HG03469 (cell line): ENCODE results near the gene MYO18B.

Experiments
- ATAC-seq: cut with Tn5 transposase; IDR thresholded peaks from one replicate; pipeline ENCODE4 v1.9.1; 2021; ENCODE audit warnings: mild to moderate bottlenecking, moderate library complexity, moderate number of reproducible peaks; ENCODE audit not compliant: unreplicated experiment

MYO18B gene

GRCh38 chr22:25711491-25711890 lies 30.5 kb upstream of the MYO18B start:
- ATAC-seq, result no peak

GRCh38 chr22:25712661-25713400 lies 29.2 kb upstream of the MYO18B start:
- no peak for ATAC-seq

GRCh38 chr22:25714070-25714469 lies 27.9 kb upstream of the MYO18B start:
- no peak for ATAC-seq

- ATAC-seq, result no peak
Observed at GRCh38 chr22:25714739-25715138, 27.2 kb upstream of the MYO18B start.

GRCh38 chr22:25716637-25717036 lies 25.4 kb upstream of the MYO18B start:
- ATAC-seq, result no peak

GRCh38 chr22:25718135-25718840 lies 23.7 kb upstream of the MYO18B start:
- ATAC-seq, result no peak

- ATAC-seq, result no peak
Observed at GRCh38 chr22:25722223-25722622, 19.8 kb upstream of the MYO18B start.

GRCh38 chr22:25722626-25723025 lies 19.4 kb upstream of the MYO18B start:
- no peak for ATAC-seq

- no peak for ATAC-seq
Observed at GRCh38 chr22:25726241-25726640, 15.7 kb upstream of the MYO18B start.

- ATAC-seq, result no peak
Observed at GRCh38 chr22:25728071-25728470, 13.9 kb upstream of the MYO18B start.

- no peak for ATAC-seq
Observed at GRCh38 chr22:25729016-25729995, 12.7 kb upstream of the MYO18B start.

- ATAC-seq, result no peak
Observed at GRCh38 chr22:25735650-25736049, 6.3 kb upstream of the MYO18B start.

- no peak for ATAC-seq
Observed at GRCh38 chr22:25736378-25737011, 5.5 kb upstream of the MYO18B start.

- ATAC-seq, result no peak
Observed at GRCh38 chr22:25739659-25740344, 2.2 kb upstream of the MYO18B start.

- no peak for ATAC-seq
Observed at GRCh38 chr22:25742918-25743708, 1.1 kb downstream of the MYO18B start.

GRCh38 chr22:25744694-25745093 lies 2.7 kb downstream of the MYO18B start:
- ATAC-seq, result no peak

GRCh38 chr22:25745341-25746011 lies 3.5 kb downstream of the MYO18B start:
- ATAC-seq, result no peak

- ATAC-seq, result no peak
Observed at GRCh38 chr22:25746012-25746373, 4.0 kb downstream of the MYO18B start.
